PC-9 (cell line): Measurements from ENCODE around the gene PNO1.

ENCODE experiments used
- EZH2 ChIP-seq: fragments of 200-600 bp; sonication (generic); IDR thresholded peaks from 2 replicates; pipeline ENCODE4 v1.8.0; 2017; ENCODE audit warnings: antibody characterized with exemption, low read depth
- TF ChIP-seq, protein P1 (sequence below): fragments of 200-600 bp; sonication (generic); conservative IDR thresholded peaks from 2 replicates; pipeline ENCODE4 v1.6.1; 2017; ENCODE audit warnings: mixed run types, antibody characterized with exemption, mild to moderate bottlenecking, moderate library complexity

DNA sequence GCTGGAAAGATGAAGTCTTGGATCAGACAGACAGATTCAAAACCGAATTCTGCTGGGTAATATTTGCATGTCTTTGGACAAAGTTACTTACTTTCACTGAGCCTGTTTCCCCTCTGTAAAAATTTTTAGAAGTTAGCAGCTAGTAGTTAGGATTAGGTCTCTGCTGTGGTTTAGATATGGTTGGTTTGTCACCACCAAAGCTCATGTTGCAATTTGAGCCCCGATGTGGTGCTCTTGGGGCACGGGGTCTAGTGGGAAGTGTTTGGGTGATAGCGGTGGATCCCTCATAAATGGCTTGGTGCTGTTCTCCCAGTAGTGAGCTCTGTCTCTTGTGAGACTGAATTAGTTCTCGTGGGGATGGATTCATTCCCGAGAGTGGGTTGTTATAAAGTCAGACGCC is 38.9 kb upstream of the PNO1 start:
- TF ChIP-seq EZH2, result no peak
- TF ChIP-seq, protein P1, sequence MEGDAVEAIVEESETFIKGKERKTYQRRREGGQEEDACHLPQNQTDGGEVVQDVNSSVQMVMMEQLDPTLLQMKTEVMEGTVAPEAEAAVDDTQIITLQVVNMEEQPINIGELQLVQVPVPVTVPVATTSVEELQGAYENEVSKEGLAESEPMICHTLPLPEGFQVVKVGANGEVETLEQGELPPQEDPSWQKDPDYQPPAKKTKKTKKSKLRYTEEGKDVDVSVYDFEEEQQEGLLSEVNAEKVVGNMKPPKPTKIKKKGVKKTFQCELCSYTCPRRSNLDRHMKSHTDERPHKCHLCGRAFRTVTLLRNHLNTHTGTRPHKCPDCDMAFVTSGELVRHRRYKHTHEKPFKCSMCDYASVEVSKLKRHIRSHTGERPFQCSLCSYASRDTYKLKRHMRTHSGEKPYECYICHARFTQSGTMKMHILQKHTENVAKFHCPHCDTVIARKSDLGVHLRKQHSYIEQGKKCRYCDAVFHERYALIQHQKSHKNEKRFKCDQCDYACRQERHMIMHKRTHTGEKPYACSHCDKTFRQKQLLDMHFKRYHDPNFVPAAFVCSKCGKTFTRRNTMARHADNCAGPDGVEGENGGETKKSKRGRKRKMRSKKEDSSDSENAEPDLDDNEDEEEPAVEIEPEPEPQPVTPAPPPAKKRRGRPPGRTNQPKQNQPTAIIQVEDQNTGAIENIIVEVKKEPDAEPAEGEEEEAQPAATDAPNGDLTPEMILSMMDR, result no peak
